Mesothelial cell of epicardium (in vitro differentiated cells): Measurements from ENCODE around the gene TOMM20. TPM values are rescaled to one million over a fixed set of nuclear protein-coding genes. Genes with fewer than 3 reads are reported as not detected.

ENCODE experiments used
- DNase-seq, 2 experiments: peaks; one replicate each; pipeline ENCODE4 v3.0.0; 2021; ENCODE audit warnings: low spot score in 2 of 2; ENCODE audit not compliant: unreplicated experiment in 2 of 2
- H3K27ac Mint-ChIP-seq: 2 replicates; pipeline ENCODE4 v1.8.0; 2021; ENCODE audit warnings: mixed read lengths
- H3K27me3 Mint-ChIP-seq: 2 replicates; pipeline ENCODE4 v1.8.0; 2021; ENCODE audit warnings: low read depth, mixed read lengths
- H3K36me3 Mint-ChIP-seq: 2 replicates; pipeline ENCODE4 v1.8.0; 2021; ENCODE audit warnings: mixed read lengths
- H3K4me1 Mint-ChIP-seq: 2 replicates; pipeline ENCODE4 v1.8.0; 2021; ENCODE audit warnings: mixed read lengths
- H3K4me3 Mint-ChIP-seq: 2 replicates; pipeline ENCODE4 v1.8.0; 2021; ENCODE audit warnings: mild to moderate bottlenecking, moderate library complexity, mixed read lengths
- H3K9me3 Mint-ChIP-seq: 2 replicates; pipeline ENCODE4 v1.8.0; 2021; ENCODE audit warnings: mixed read lengths
- total RNA-seq: library from RNA; stranded (reverse); gene quantifications from 3 replicates; pipeline ENCODE4 v1.2.1, GENCODE V29; 2021
- TF ChIP-seq, protein P1 (sequence below): fragments of 200-600 bp; sonication (generic); IDR thresholded peaks from one replicate; pipeline ENCODE4 v1.5.0; 2021; ENCODE audit warnings: antibody characterized with exemption; ENCODE audit not compliant: unreplicated experiment

Gene TOMM20
- total RNA-seq, 1 donor from 2014 or later: 166 TPM

DNA sequence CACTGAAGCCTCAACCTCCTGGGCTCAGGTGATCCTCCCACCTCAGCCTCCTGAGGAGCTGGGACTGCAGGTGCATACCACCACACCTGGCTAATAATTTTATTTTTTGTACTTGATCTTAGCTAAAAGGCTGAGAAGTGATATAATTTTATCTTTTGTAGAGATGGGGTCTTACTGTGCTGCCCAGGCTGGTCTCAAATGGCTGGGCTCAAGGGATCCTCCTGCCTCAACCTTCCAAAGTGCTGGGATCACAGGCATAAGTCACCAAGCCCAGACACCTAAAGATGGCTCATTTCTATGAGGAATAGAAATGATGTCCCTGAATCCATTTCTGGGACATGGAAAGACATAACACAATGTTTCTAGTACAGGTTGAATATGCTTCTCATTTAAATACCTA, 57.8 kb downstream of the TOMM20 start:
- DNase-seq: no peak
- H3K27ac Mint-ChIP-seq: no peak overlapping the region
- H3K4me3 Mint-ChIP-seq: no peak overlapping the region
- H3K27me3 Mint-ChIP-seq: no peaks in the 10 kb centered on the region
- H3K36me3 Mint-ChIP-seq: no peaks in the 10 kb centered on the region
- H3K9me3 Mint-ChIP-seq: no peaks in the 10 kb centered on the region
- TF ChIP-seq, protein P1, sequence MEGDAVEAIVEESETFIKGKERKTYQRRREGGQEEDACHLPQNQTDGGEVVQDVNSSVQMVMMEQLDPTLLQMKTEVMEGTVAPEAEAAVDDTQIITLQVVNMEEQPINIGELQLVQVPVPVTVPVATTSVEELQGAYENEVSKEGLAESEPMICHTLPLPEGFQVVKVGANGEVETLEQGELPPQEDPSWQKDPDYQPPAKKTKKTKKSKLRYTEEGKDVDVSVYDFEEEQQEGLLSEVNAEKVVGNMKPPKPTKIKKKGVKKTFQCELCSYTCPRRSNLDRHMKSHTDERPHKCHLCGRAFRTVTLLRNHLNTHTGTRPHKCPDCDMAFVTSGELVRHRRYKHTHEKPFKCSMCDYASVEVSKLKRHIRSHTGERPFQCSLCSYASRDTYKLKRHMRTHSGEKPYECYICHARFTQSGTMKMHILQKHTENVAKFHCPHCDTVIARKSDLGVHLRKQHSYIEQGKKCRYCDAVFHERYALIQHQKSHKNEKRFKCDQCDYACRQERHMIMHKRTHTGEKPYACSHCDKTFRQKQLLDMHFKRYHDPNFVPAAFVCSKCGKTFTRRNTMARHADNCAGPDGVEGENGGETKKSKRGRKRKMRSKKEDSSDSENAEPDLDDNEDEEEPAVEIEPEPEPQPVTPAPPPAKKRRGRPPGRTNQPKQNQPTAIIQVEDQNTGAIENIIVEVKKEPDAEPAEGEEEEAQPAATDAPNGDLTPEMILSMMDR: no peak
- peaks cover 43% of the 10 kb centered on the region for H3K4me1 Mint-ChIP-seq

DNA sequence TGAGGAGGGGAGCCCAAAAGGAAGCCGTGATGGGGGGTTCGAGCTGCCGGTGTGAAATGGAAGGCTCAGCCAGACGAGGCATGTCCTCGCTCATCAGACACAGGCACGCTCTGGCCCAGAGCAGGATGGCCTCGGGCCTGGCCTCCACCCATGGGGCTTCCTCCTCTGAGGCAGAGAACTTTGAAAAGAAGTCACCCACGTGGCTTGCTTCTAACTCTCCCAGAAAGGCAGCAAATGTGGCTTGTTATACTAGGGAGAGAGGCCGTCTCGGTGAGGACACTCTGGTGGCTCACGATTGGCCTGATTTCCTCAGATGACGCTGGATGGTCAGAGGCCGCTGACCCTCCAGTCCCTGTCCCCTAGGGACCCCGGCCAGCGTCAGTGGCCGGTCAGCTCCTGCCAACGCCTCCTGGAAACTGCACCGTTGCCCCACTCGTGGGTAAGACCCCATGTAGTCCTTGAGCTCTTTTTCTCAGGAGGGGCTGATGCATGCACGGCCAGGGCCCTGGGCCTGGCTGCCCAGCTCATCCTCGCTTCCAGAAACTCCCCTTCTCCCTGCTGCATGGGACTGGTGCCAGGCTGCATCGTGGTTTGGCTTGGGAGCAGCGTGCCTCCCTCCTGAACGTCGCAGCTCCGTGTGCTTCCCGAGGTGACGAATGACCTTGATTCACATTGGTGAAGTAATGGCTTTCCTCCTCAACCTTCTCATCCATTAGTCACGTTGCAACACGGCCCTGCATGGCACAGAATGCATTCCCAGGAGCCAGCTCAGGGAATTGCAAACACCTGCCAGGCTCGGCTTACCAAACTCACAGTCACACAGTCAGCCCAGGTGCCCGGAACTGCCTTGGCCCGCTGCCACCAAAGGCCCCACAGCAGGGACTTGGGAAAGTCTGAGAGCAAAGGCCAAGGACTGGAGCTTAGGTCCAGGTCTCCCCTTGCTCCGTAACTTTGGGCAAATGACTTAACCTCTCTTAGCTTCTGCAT, 58.8 kb downstream of the TOMM20 start:
- Mint-ChIP-seq H3K9me3 (no peaks in the 10 kb centered on the region), H3K4me1 (peaks cover 34% of the 10 kb centered on the region), H3K27me3 (no peaks in the 10 kb centered on the region), H3K36me3 (no peaks in the 10 kb centered on the region), H3K4me3 (no peak overlapping the region), H3K27ac (no peak overlapping the region)
- TF ChIP-seq, protein P1: no peak
- DNase-seq: no peak

DNA sequence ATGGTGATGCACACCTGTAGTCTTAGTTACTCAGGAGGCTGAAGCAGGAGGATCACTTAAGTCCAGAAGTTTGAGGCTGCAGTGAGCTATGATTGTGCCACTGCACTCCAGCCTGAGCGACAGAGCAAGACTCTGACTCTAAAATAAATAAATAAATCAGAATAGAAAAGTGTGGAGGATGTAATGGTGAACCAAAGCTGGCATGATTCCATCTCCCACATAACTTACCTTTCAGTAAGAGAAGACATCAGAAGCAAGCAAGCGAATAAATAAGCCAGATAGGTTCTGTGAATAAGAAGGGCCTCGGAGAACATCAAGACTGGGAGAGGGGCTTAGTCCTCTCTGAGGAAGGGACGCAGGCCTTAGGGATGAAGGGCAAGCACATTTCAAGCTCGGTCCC, 59.5 kb downstream of the TOMM20 start:
- Mint-ChIP-seq H3K4me1 (peaks cover 27% of the 10 kb centered on the region), H3K4me3 (no peak overlapping the region), H3K9me3 (no peaks in the 10 kb centered on the region), H3K27me3 (no peaks in the 10 kb centered on the region), H3K27ac (no peak overlapping the region), H3K36me3 (no peaks in the 10 kb centered on the region)
- TF ChIP-seq, protein P1: no peak
- DNase-seq: no peak

DNA sequence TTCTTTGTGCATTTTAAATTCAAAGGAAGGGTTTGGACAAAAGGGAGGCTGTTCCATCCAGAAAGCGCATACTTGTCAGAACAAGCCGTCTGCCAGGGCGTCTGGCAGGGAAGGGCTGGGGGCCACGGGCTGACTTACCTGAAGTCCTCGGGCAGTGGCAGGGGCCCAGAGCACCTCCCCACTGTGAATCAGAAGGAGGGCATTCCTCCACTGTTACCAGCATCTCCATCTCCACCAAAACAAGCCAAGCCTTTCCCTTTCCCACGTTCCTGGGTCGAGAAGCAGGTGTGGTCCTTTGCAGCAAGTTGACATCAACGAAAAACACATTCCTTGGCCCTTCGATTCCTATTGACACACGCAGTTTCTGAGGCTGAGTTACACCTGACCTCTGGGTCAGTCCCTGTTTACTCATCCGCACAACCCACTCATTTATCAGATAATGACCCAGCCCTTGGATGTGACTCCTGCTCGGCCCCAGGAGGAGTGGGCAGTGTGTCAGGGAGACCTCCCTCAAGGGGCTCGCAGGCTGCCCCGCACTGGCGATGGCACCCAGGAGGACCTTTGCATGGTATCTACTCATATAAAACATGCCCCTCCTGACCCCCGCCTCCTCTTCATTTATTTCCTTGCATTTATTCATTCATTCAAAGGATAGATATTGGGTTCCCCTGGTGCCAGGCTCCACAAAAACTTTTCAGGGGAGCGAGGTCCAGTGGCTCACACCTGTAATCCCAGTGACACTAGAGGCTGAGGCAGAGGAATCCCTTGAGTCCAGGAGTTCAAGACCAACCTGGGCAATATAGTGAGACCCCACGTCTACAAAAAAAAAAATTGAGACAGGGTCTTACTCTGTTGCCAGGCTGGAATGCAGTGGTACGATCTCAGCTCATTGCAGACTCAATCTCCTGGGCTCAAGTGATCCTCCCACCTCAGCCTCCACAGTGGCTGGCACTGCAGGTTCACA, 60.2 kb downstream of the TOMM20 start:
- Mint-ChIP-seq H3K4me3 (no peak overlapping the region), H3K27me3 (no peaks in the 10 kb centered on the region)

More for the DNA sequence above, 60.2 kb downstream of the TOMM20 start:
- no peaks in the 10 kb centered on the region for H3K36me3 Mint-ChIP-seq
- H3K27ac Mint-ChIP-seq: no peak overlapping the region
- no peak for DNase-seq
- H3K4me1 Mint-ChIP-seq: peaks cover 23% of the 10 kb centered on the region
- TF ChIP-seq, protein P1: no peak
- no peaks in the 10 kb centered on the region for H3K9me3 Mint-ChIP-seq
